Skeletal muscle satellite cell (primary cell): ENCODE data around the gene ABCB11.
"Not testable (repeated sequence)": the region's sequence is repeated elsewhere in the genome, so short reads cannot be mapped to it uniquely, and the experiment has no call there.

Experiments
- H3K27me3 ChIP-seq: 2 replicates; pipeline ENCODE4 v1.7.0; 2013; ENCODE audit warnings: low read length; ENCODE audit not compliant: control insufficient read depth, insufficient read depth
- H3K36me3 ChIP-seq: 2 replicates; pipeline ENCODE4 v1.7.0; 2013; ENCODE audit warnings: mild to moderate bottlenecking, control low read depth, low read length; ENCODE audit not compliant: insufficient read depth
- H3K4me1 ChIP-seq: 2 replicates; pipeline ENCODE4 v1.7.0; 2013; ENCODE audit warnings: low read length; ENCODE audit not compliant: control insufficient read depth, insufficient read depth
- H3K4me2 ChIP-seq: 2 replicates; pipeline ENCODE4 v1.7.0; 2013; ENCODE audit warnings: mild to moderate bottlenecking, low read length
- H3K4me3 ChIP-seq: 2 replicates; pipeline ENCODE4 v1.7.0; 2013; ENCODE audit warnings: low read length
- H3K9ac ChIP-seq: 2 replicates; pipeline ENCODE4 v1.7.0; 2013; ENCODE audit warnings: mild to moderate bottlenecking, low read depth, low read length, moderate library complexity
- H3K9me3 ChIP-seq: replicated peaks from 2 replicates; pipeline ENCODE4 v1.7.0; 2013; ENCODE audit warnings: mild to moderate bottlenecking, control low read depth, low read length

ABCB11 gene

GRCh38 chr2:168939061-168939460 is 92.1 kb downstream of the ABCB11 start:
- H3K4me2 ChIP-seq: no peak overlapping the region
- no peaks in the 10 kb centered on the region for H3K36me3 ChIP-seq
- H3K27me3 ChIP-seq: no peaks in the 10 kb centered on the region

GRCh38 chr2:168935810-168936581 is 95.1 kb downstream of the ABCB11 start:
- Histone ChIP-seq H3K4me3 (no peak overlapping the region), H3K4me1 (peaks cover 20% of the 10 kb centered on the region), H3K9me3 (no peaks in the 10 kb centered on the region), H3K4me2 (peak overlapping the region; percentile 24), H3K9ac (no peak overlapping the region), H3K36me3 (no peaks in the 10 kb centered on the region), H3K27me3 (peaks cover under 1% of the 10 kb centered on the region)

More at GRCh38 chr2:168939061-168939460, 92.1 kb downstream of the ABCB11 start:
- Histone ChIP-seq H3K9ac (no peak overlapping the region), H3K9me3 (no peaks in the 10 kb centered on the region), H3K4me3 (no peak overlapping the region), H3K4me1 (peaks cover 20% of the 10 kb centered on the region)

- no peak overlapping the region for H3K4me3 ChIP-seq
- H3K9ac ChIP-seq: no peak overlapping the region
- H3K27me3 ChIP-seq: peaks cover 11% of the 10 kb centered on the region
- no peaks in the 10 kb centered on the region for H3K9me3 ChIP-seq
- no peak overlapping the region for H3K4me2 ChIP-seq
- peaks cover 20% of the 10 kb centered on the region for H3K4me1 ChIP-seq
- H3K36me3 ChIP-seq: no peaks in the 10 kb centered on the region
These were observed 96.3 kb downstream of the ABCB11 start for GRCh38 chr2:168934826-168935225.

- H3K4me3 ChIP-seq, H3K4me2 ChIP-seq, H3K9ac ChIP-seq, H3K9me3 ChIP-seq, H3K36me3 ChIP-seq: not testable (repeated sequence)
- Histone ChIP-seq H3K27me3 (peaks cover 11% of the 10 kb centered on the region), H3K4me1 (peaks cover 12% of the 10 kb centered on the region)
These were observed 99.0 kb downstream of the ABCB11 start for GRCh38 chr2:168932174-168932573.

- H3K9me3 ChIP-seq: no peaks in the 10 kb centered on the region
These were observed 100.9 kb downstream of the ABCB11 start for GRCh38 chr2:168930242-168930641.

GRCh38 chr2:168929031-168929430 is 102.1 kb downstream of the ABCB11 start:
- no peaks in the 10 kb centered on the region for H3K9me3 ChIP-seq
- no peak overlapping the region for H3K4me2 ChIP-seq
- H3K4me1 ChIP-seq: no peaks in the 10 kb centered on the region
- H3K9ac ChIP-seq: no peak overlapping the region
- no peak overlapping the region for H3K4me3 ChIP-seq
- H3K36me3 ChIP-seq: no peaks in the 10 kb centered on the region
- H3K27me3 ChIP-seq: peaks cover 11% of the 10 kb centered on the region

More at GRCh38 chr2:168930242-168930641, 100.9 kb downstream of the ABCB11 start:
- no peaks in the 10 kb centered on the region for H3K36me3 ChIP-seq
- peaks cover 11% of the 10 kb centered on the region for H3K27me3 ChIP-seq
- no peak overlapping the region for H3K4me2 ChIP-seq
- H3K4me3 ChIP-seq: no peak overlapping the region
- H3K4me1 ChIP-seq: peaks cover 3% of the 10 kb centered on the region
- no peak overlapping the region for H3K9ac ChIP-seq

- Histone ChIP-seq H3K36me3 (no peaks in the 10 kb centered on the region), H3K9ac (no peak overlapping the region), H3K4me1 (no peaks in the 10 kb centered on the region), H3K4me3 (no peak overlapping the region), H3K9me3 (no peaks in the 10 kb centered on the region), H3K4me2 (no peak overlapping the region), H3K27me3 (peaks cover 17% of the 10 kb centered on the region)
These were observed 102.9 kb downstream of the ABCB11 start for GRCh38 chr2:168928113-168928831.

- Histone ChIP-seq H3K9ac (no peak overlapping the region), H3K36me3 (no peaks in the 10 kb centered on the region), H3K4me1 (no peaks in the 10 kb centered on the region), H3K27me3 (peaks cover 23% of the 10 kb centered on the region), H3K9me3 (no peaks in the 10 kb centered on the region), H3K4me3 (no peak overlapping the region), H3K4me2 (no peak overlapping the region)
These were observed 104.3 kb downstream of the ABCB11 start for GRCh38 chr2:168926621-168927386.

- Histone ChIP-seq H3K9ac (no peak overlapping the region), H3K4me2 (no peak overlapping the region), H3K9me3 (no peaks in the 10 kb centered on the region), H3K4me1 (no peaks in the 10 kb centered on the region), H3K4me3 (no peak overlapping the region), H3K27me3 (peaks cover 13% of the 10 kb centered on the region), H3K36me3 (no peaks in the 10 kb centered on the region)
These were observed 110.5 kb downstream of the ABCB11 start for GRCh38 chr2:168920504-168921157.

- Histone ChIP-seq H3K4me2 (no peak overlapping the region), H3K9ac (no peak overlapping the region), H3K36me3 (no peaks in the 10 kb centered on the region), H3K4me3 (no peak overlapping the region), H3K27me3 (peaks cover 5% of the 10 kb centered on the region), H3K4me1 (peaks cover 7% of the 10 kb centered on the region), H3K9me3 (no peaks in the 10 kb centered on the region)
These were observed 114.8 kb downstream of the ABCB11 start for GRCh38 chr2:168916331-168916675.
